ENCODE data around the gene YY2. TPM values are rescaled to one million over a fixed set of nuclear protein-coding genes. Genes with fewer than 3 reads are reported as not detected.
"Not testable (repeated sequence)": the region's sequence is repeated elsewhere in the genome, so short reads cannot be mapped to it uniquely, and the experiment has no call there.

The YY2 gene
- polyA plus RNA-seq = 2.8 TPM
- long read RNA-seq, donor 1 = 0 reads
- long read RNA-seq, donor 2, transcript YY2-201 (1 exons, 2,741 nt) = major isoform, 8 of 8 reads
- long read RNA-seq, donor 2, partial matches to known transcripts = 0 of 8 reads
- long read RNA-seq, donor 2, other reads (novel, unspliced or antisense) = 0 of 8 reads
- long read RNA-seq, donor 3, transcript YY2-201 (1 exons, 2,741 nt) = major isoform, 6 of 6 reads
- long read RNA-seq, donor 3, partial matches to known transcripts = 0 of 6 reads
- long read RNA-seq, donor 3, other reads (novel, unspliced or antisense) = 0 of 6 reads
- long read RNA-seq, donor 4, partial matches to known transcripts = 0 of 1 reads
- long read RNA-seq, donor 4, other reads (novel, unspliced or antisense) = 0 of 1 reads
- long read RNA-seq, donor 5 = 0 reads
- long read RNA-seq, donor 6 = 0 reads
- long read RNA-seq, donor 7, partial matches to known transcripts = 0 of 1 reads
- long read RNA-seq, donor 7, other reads (novel, unspliced or antisense) = 0 of 1 reads
- long read RNA-seq, donor 8, transcript YY2-201 (1 exons, 2,741 nt) = major isoform, 5 of 5 reads
- long read RNA-seq, donor 8, partial matches to known transcripts = 0 of 5 reads
- long read RNA-seq, donor 8, other reads (novel, unspliced or antisense) = 0 of 5 reads
- long read RNA-seq, donor 9 = 0 reads
- long read RNA-seq, donor 10, partial matches to known transcripts = 0 of 4 reads
- long read RNA-seq, donor 10, other reads (novel, unspliced or antisense) = 0 of 4 reads
- long read RNA-seq, donor 11 = 0 reads

DNA sequence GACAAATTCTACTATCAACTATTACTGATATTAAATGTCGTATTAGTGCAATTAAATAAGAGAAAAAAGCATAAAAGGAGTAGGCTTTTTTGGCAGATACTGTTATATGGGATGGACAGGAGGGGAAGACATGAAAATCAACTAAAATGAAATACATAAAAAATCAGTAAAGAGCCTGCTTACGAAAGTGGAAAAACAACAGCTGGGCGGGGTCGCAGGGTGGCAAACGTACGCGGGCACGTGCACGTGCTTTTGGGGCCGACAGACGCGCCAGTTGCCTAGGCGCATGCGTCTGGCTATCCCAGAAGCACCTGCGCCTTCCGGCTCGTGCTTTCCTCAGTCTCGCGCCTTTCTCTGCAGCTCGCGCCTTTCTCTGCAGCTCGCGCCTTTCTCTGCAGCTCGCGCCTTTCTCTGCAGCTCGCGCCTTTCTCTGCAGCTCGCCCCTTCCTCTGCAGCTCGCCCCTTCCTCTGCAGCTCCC lies at the start of gene YY2:
YY2 (plus strand) TSS at position 51 of the 479 bp plus-strand sequence. CDS start 498 bp downstream, outside the sequence.
- DNase-seq = no peak
- peaks cover 5% of the 10 kb centered on the region for H3K9me3 ChIP-seq (ENCODE audit: control insufficient read depth, low read depth, low read length)
- H3K4me3 ChIP-seq (ENCODE audit: low read length) = no peak within 1 kb of the TSS
- 100% methylated on average over 1 of the region's 29 CpGs for WGBS (ENCODE audit: insufficient coverage, low lambda C conversion rate)
- no peaks in the 10 kb centered on the region for H3K4me1 ChIP-seq (ENCODE audit: control insufficient read depth, insufficient read depth, low read length)
- H3K27ac ChIP-seq (ENCODE audit: low read length) = no peak within 1 kb of the TSS
- no peaks in the 10 kb centered on the region for H3K27me3 ChIP-seq (ENCODE audit: control insufficient read depth, insufficient read depth, low read length)
- peaks cover 16% of the 10 kb centered on the region for H3K36me3 ChIP-seq (ENCODE audit: control insufficient read depth, insufficient read depth, low read length)

DNA sequence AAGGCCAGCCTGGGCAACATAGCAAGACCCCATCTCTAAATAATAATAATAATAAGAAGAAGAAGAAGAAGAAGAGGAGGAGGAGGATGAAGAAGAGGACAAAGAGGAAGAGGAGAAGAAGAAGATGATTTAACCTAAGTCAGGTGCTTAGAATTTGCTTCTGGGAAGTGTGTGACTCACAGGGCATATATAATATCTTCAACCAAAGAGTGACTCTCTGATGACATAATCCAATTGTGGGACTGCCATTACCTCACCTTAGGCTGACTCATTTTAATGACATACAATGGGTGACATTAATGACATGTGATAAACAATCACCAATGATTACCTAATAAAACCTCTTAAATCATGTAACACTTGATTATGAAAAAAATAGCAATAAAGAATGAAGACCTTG lies 49.1 kb upstream of the YY2 start:
- H3K36me3 ChIP-seq (ENCODE audit: control insufficient read depth, insufficient read depth, low read length) = no peaks in the 10 kb centered on the region
- no peaks in the 10 kb centered on the region for H3K9me3 ChIP-seq (ENCODE audit: control insufficient read depth, low read depth, low read length)
- no peak overlapping the region for H3K27ac ChIP-seq (ENCODE audit: low read length)
- H3K4me3 ChIP-seq (ENCODE audit: low read length) = no peak overlapping the region
- no peaks in the 10 kb centered on the region for H3K27me3 ChIP-seq (ENCODE audit: control insufficient read depth, insufficient read depth, low read length)
- peaks cover 12% of the 10 kb centered on the region for H3K4me1 ChIP-seq (ENCODE audit: control insufficient read depth, insufficient read depth, low read length)
- peak in 1 of 2 donors; percentile 40 for DNase-seq

DNA sequence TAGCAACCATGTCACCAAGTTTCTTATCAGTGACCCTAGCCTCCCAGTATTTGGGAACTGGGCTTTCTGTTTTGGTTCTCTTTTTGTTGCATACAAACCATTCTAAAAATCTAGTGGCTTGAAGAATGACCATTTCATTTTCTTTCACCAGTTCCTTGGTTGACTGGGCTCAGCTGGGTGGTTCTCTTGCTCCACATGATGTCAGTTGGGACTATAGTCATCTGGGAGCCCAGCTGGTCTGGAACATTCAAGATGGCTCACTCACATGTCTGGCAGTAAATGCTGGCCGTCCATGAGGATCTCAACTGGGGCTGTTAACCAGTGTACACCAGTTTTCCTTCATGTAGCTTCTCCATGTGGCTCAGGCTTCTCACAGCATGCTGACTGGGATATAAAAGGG lies 44.0 kb upstream of the YY2 start:
- no peak overlapping the region for H3K27ac ChIP-seq (ENCODE audit: low read length)
- no peak overlapping the region for H3K4me3 ChIP-seq (ENCODE audit: low read length)
- H3K36me3 ChIP-seq (ENCODE audit: control insufficient read depth, insufficient read depth, low read length) = no peaks in the 10 kb centered on the region
- H3K4me1 ChIP-seq (ENCODE audit: control insufficient read depth, insufficient read depth, low read length) = no peaks in the 10 kb centered on the region
- no peaks in the 10 kb centered on the region for H3K9me3 ChIP-seq (ENCODE audit: control insufficient read depth, low read depth, low read length)
- no peaks in the 10 kb centered on the region for H3K27me3 ChIP-seq (ENCODE audit: control insufficient read depth, insufficient read depth, low read length)
- DNase-seq = no peak
- WGBS (ENCODE audit: insufficient coverage, low lambda C conversion rate) = no CpG with 5 or more reads among the region's 1 CpG

DNA sequence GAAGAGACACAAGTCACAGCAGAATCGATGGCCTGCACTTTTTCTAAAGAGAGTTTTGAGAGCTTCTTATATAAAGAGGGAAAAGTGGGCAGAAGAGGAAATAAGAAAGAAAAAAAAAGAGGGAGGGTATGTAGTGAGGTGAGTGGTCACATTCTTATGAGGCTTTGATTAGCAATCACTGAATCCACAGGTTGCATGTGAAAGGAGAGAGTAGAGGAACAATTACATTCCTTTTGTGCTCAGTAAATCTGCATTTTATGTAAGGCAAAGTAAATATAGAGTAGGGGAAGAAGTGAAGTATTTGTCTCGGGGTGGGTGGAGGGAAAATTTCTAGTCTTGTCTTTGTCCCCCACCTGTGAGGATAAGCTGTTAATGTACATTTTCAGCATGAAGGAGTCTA lies 43.2 kb upstream of the YY2 start:
- no peaks in the 10 kb centered on the region for H3K9me3 ChIP-seq (ENCODE audit: control insufficient read depth, low read depth, low read length)
- H3K4me3 ChIP-seq (ENCODE audit: low read length) = no peak overlapping the region
- DNase-seq = no peak
- no peaks in the 10 kb centered on the region for H3K36me3 ChIP-seq (ENCODE audit: control insufficient read depth, insufficient read depth, low read length)
- H3K27me3 ChIP-seq (ENCODE audit: control insufficient read depth, insufficient read depth, low read length) = no peaks in the 10 kb centered on the region
- H3K4me1 ChIP-seq (ENCODE audit: control insufficient read depth, insufficient read depth, low read length) = no peaks in the 10 kb centered on the region
- no peak overlapping the region for H3K27ac ChIP-seq (ENCODE audit: low read length)
- whole genome bisulfite sequencing (ENCODE audit: insufficient coverage, low lambda C conversion rate) = no CpG with 5 or more reads among the region's 2 CpGs

DNA sequence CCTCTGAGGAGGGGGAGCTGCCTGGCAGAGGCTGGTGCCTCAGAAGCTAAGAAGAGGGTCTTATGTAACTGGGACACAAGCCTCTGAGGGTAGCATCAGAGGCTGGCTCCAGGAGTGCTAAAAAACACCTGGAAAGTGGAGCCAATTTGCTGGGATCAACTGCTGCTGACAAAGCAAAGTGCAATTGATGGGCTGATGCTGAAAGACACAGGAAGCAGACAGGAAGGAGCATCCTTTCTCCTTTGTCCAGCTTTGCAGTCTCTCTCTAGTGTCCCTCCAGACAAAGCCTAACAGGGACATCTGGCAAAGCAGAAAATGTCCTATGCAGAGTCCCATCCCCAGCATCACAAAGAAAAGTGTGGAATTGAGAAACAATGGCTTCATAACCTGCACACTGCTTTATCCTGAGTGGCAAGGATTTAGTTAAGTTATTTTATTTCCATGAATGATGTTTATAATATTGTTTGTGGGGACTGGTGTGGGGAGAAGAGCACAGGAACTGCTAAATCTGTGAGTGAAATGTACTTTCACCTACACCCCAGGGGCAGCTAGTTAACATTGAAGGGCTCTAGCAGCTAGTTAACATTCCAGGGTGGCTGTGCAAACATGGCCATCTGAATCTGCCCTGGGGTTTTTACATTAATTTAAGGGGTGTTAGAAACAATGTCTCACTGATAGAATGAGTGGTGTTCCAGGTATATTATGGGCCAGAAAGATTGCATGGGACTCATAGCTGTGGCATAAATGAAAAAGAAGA lies 42.0 kb upstream of the YY2 start:
- no peak for DNase-seq
- no peaks in the 10 kb centered on the region for H3K4me1 ChIP-seq (ENCODE audit: control insufficient read depth, insufficient read depth, low read length)
- H3K27me3 ChIP-seq (ENCODE audit: control insufficient read depth, insufficient read depth, low read length) = no peaks in the 10 kb centered on the region
- no peak overlapping the region for H3K27ac ChIP-seq (ENCODE audit: low read length)
- H3K9me3 ChIP-seq (ENCODE audit: control insufficient read depth, low read depth, low read length) = no peaks in the 10 kb centered on the region
- H3K4me3 ChIP-seq (ENCODE audit: low read length) = no peak overlapping the region
- no peaks in the 10 kb centered on the region for H3K36me3 ChIP-seq (ENCODE audit: control insufficient read depth, insufficient read depth, low read length)

DNA sequence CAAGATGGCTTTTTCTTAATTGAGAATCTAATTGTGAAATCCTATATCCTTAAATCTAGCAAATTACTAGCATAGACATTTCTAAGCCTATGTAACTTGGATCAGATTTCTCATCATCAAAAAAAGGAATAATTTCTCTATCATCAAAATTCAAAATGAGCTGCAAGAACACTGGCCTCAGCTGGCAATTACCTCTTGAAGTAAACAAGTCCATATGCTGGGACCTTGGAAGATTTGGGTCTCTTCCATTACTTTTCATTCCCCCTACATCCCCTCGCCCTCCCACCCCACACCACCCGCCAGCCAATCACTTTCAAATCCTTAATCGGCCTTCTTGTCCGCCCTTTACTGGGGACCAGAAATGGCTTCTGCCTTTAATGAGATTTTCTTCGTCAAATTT lies 39.7 kb upstream of the YY2 start:
- H3K9me3 ChIP-seq (ENCODE audit: control insufficient read depth, low read depth, low read length) = no peaks in the 10 kb centered on the region
- no peak overlapping the region for H3K27ac ChIP-seq (ENCODE audit: low read length)
- H3K36me3 ChIP-seq (ENCODE audit: control insufficient read depth, insufficient read depth, low read length) = no peaks in the 10 kb centered on the region
- H3K4me1 ChIP-seq (ENCODE audit: control insufficient read depth, insufficient read depth, low read length) = no peaks in the 10 kb centered on the region
- H3K27me3 ChIP-seq (ENCODE audit: control insufficient read depth, insufficient read depth, low read length) = no peaks in the 10 kb centered on the region
- H3K4me3 ChIP-seq (ENCODE audit: low read length) = no peak overlapping the region
- whole genome bisulfite sequencing (ENCODE audit: insufficient coverage, low lambda C conversion rate) = no CpG with 5 or more reads among the region's 5 CpGs
- DNase-seq = no peak

DNA sequence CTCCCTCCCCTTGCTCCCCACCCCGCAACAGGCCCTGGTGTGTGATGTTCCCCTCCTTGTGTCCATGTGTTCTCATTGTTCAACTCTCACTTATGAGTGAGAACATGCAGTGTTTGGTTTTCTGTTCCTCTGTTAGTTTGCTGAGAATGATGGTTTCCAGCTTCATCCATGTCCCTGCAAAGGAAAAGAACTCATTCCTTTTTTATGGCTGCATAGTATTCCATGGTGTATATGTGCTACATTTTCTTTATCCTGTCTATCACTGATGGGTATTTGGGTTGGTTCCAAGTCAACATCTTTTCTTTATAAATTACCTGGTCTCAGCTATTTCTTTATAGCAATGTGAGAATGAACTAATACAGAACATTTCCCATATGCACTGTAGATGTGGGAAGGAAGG lies 35.6 kb upstream of the YY2 start:
- not testable (repeated sequence) for DNase-seq; H3K27me3 ChIP-seq (ENCODE audit: control insufficient read depth, insufficient read depth, low read length); H3K9me3 ChIP-seq (ENCODE audit: control insufficient read depth, low read depth, low read length); H3K4me1 ChIP-seq (ENCODE audit: control insufficient read depth, insufficient read depth, low read length); H3K4me3 ChIP-seq (ENCODE audit: low read length); H3K27ac ChIP-seq (ENCODE audit: low read length); H3K36me3 ChIP-seq (ENCODE audit: control insufficient read depth, insufficient read depth, low read length)
- no CpG with 5 or more reads among the region's 1 CpG for WGBS (ENCODE audit: insufficient coverage, low lambda C conversion rate)

DNA sequence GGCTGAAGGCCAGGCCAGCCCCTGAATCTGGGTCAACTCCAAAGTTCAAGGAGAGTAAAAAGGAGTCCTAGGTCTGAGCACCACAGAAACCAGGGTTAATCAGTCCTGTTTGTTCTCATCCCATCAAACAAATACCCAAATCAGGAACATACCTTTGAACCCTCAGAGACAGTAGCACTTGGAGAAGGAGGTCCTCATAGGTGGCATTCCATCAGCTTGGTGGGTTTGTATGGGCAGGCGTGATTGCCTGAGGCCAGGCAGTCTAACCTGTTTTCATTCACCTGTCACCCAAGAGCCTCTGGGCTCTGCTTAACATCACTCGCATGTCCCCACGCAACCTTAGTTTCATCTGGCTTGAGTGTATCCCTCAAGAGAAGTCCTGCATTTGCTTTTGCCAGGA lies 33.9 kb upstream of the YY2 start:
- no peak for DNase-seq
- H3K27me3 ChIP-seq (ENCODE audit: control insufficient read depth, insufficient read depth, low read length) = no peaks in the 10 kb centered on the region
- H3K9me3 ChIP-seq (ENCODE audit: control insufficient read depth, low read depth, low read length) = no peaks in the 10 kb centered on the region
- no peaks in the 10 kb centered on the region for H3K4me1 ChIP-seq (ENCODE audit: control insufficient read depth, insufficient read depth, low read length)
- no peaks in the 10 kb centered on the region for H3K36me3 ChIP-seq (ENCODE audit: control insufficient read depth, insufficient read depth, low read length)
- no peak overlapping the region for H3K27ac ChIP-seq (ENCODE audit: low read length)
- H3K4me3 ChIP-seq (ENCODE audit: low read length) = no peak overlapping the region
- no CpG with 5 or more reads among the region's 3 CpGs for WGBS (ENCODE audit: insufficient coverage, low lambda C conversion rate)

DNA sequence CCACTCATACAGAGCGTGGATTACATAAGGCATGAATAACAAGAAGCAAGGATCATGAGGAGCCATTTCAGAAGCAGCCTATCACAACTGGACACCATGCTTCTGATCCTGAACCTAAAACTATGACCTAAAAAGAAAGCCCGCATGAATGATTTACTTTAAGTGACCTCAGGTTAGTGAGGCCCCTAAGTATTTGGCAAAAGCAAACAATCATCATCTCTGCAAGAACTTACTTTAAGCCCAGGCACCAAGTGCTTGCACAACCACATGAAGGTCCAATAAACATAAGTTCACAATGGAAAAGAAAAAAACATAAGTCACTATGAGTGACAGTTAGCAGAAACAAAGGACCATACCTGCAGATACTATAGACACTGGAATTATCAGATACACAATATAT lies 24.3 kb upstream of the YY2 start:
- Histone ChIP-seq H3K9me3 (ENCODE audit: control insufficient read depth, low read depth, low read length) (no peaks in the 10 kb centered on the region), H3K4me1 (ENCODE audit: control insufficient read depth, insufficient read depth, low read length) (no peaks in the 10 kb centered on the region), H3K4me3 (ENCODE audit: low read length) (no peak overlapping the region), H3K27me3 (ENCODE audit: control insufficient read depth, insufficient read depth, low read length) (no peaks in the 10 kb centered on the region), H3K36me3 (ENCODE audit: control insufficient read depth, insufficient read depth, low read length) (no peaks in the 10 kb centered on the region), H3K27ac (ENCODE audit: low read length) (no peak overlapping the region)
- no CpG with 5 or more reads among the region's 2 CpGs for WGBS (ENCODE audit: insufficient coverage, low lambda C conversion rate)
- no peak for DNase-seq

DNA sequence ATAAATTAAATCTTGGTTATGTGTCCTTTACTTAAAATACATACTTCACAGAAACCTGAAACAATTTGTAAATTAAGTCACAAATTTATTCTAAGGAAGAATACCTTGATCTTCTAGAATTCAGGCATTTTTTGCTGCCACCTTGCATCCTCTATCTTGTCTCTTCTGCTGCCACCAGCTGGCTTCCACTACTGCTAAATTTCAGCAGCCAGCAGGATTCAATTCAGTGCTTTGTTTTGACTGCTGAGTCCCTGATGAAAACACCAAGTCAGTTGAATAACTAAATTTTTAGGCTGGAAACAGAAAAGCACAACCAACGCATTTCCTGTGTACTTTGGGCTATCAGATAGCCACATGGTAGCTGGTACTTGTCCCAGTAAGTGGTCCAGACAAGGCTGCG lies 18.7 kb upstream of the YY2 start:
- Histone ChIP-seq H3K4me3 (ENCODE audit: low read length) (no peak overlapping the region), H3K27ac (ENCODE audit: low read length) (no peak overlapping the region), H3K36me3 (ENCODE audit: control insufficient read depth, insufficient read depth, low read length) (no peaks in the 10 kb centered on the region), H3K9me3 (ENCODE audit: control insufficient read depth, low read depth, low read length) (no peaks in the 10 kb centered on the region), H3K4me1 (ENCODE audit: control insufficient read depth, insufficient read depth, low read length) (no peaks in the 10 kb centered on the region), H3K27me3 (ENCODE audit: control insufficient read depth, insufficient read depth, low read length) (no peaks in the 10 kb centered on the region)
- DNase-seq = no peak
- WGBS (ENCODE audit: insufficient coverage, low lambda C conversion rate) = no CpG with 5 or more reads among the region's 2 CpGs
